Omental fat pad (tissue), 4 donors: ENCODE measurements around the gene CHST13. TPM values are rescaled to one million over a fixed set of nuclear protein-coding genes. Genes with fewer than 3 reads are reported as not detected.

Source experiments
- ATAC-seq: fragments of 150-250 bp; one replicate; pipeline ENCODE4 v1.9.1; 2016; ENCODE audit warnings: mild to moderate bottlenecking, moderate library complexity; ENCODE audit not compliant: low FRiP score
- DNase-seq: peaks from one replicate; pipeline ENCODE4 v3.0.0-alpha.2; 2019; ENCODE audit warnings: low spot score
- total RNA-seq, 4 donors: library from RNA; depleted of rRNA; stranded (reverse); fragments of >200 nt; gene quantifications; one replicate each; pipeline ENCODE4 v1.1.0, GENCODE V29; 2016
- TF ChIP-seq, protein P1 (sequence below), 3 donors: fragments of 450-650 bp; IDR thresholded peaks; one replicate each; pipeline ENCODE4 v1.5.1; 2016 to 2017; ENCODE audit warnings: antibody characterized with exemption in 3 of 3, mild to moderate bottlenecking in 3 of 3, moderate library complexity in 2 of 3

The CHST13 gene
- total RNA-seq, 4 donors from 2014 or later, result 0.46 to 2.3 (median 1.7) TPM; not detected in 1

DNA sequence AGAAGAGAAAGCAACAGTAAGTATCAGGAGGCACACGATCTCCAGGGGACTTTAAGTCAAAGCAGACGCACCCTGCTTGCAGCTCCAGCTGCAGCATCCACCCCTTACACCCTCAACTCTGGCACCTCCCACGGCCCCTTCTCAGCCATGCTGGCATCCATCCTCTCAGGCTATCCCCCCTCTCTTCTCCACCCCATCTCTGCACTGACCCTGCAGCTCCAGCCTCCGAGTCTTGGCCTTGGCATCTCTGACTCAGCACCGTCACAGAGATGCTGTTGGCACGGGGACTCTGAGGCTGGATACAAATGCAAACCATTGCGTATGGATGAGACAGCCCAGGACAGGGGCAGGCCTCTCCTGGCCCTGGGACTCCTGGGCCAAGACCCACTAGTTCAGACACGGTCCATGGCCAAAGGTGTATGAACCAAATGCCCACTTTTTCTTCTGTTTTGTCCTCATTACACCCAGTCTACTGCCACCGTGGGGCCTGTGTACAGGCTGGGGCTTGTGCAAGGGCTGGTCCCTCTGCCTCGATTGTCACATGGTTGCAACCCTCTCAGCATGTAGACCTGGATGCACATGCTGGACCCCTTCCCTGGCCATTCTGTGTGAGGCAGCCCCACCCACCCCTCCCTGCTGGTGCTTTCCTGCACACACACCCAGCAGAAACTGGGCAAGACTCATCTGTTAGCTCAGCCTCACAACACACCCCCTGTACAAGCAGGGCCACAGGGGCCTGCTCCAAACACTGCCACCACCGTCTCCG lies 29.6 kb upstream of the CHST13 start:
- ATAC-seq (no peak), DNase-seq (no peak)
- TF ChIP-seq, protein P1, sequence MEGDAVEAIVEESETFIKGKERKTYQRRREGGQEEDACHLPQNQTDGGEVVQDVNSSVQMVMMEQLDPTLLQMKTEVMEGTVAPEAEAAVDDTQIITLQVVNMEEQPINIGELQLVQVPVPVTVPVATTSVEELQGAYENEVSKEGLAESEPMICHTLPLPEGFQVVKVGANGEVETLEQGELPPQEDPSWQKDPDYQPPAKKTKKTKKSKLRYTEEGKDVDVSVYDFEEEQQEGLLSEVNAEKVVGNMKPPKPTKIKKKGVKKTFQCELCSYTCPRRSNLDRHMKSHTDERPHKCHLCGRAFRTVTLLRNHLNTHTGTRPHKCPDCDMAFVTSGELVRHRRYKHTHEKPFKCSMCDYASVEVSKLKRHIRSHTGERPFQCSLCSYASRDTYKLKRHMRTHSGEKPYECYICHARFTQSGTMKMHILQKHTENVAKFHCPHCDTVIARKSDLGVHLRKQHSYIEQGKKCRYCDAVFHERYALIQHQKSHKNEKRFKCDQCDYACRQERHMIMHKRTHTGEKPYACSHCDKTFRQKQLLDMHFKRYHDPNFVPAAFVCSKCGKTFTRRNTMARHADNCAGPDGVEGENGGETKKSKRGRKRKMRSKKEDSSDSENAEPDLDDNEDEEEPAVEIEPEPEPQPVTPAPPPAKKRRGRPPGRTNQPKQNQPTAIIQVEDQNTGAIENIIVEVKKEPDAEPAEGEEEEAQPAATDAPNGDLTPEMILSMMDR (IDR thresholded peaks at IDR 0.05), result no peak

DNA sequence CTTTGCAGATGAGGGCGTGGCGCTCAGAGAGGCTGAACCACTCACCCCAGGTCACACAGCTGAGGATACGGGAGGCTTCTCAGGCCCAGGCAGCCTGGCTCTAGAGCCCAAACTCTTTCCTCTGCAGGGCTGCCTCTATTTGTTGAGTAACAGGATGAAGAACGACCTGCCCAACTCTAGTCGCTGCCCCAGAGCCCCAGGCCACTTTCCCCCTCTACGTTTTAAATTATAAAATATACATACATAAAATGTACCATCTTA lies 29.1 kb upstream of the CHST13 start:
- DNase-seq (no peak), ATAC-seq (no peak)
- TF ChIP-seq, protein P1 (IDR thresholded peaks at IDR 0.05), result no peak

DNA sequence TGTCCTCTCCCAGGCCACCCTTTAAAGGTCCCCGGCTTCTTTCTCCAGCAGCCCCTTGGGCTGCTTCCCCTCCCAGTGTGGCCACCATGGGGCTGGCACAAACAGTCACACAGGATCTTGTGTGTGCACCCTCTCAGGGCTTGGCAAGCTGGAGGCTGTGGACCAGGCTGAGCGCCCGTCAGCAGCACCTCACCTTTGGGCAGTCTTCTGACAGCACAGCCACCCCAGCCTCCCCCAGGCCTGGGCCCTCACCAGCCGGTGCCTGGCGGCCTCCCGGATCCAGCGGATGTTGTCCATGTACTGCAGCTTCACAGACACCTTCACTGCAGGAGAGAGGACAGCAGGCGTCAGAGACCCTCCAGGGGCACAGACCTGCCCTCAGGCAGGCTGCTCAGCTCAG lies 28.2 kb upstream of the CHST13 start:
- DNase-seq, result no peak
- ATAC-seq, result no peak
- TF ChIP-seq, protein P1 (IDR thresholded peaks at IDR 0.05), result no peak

DNA sequence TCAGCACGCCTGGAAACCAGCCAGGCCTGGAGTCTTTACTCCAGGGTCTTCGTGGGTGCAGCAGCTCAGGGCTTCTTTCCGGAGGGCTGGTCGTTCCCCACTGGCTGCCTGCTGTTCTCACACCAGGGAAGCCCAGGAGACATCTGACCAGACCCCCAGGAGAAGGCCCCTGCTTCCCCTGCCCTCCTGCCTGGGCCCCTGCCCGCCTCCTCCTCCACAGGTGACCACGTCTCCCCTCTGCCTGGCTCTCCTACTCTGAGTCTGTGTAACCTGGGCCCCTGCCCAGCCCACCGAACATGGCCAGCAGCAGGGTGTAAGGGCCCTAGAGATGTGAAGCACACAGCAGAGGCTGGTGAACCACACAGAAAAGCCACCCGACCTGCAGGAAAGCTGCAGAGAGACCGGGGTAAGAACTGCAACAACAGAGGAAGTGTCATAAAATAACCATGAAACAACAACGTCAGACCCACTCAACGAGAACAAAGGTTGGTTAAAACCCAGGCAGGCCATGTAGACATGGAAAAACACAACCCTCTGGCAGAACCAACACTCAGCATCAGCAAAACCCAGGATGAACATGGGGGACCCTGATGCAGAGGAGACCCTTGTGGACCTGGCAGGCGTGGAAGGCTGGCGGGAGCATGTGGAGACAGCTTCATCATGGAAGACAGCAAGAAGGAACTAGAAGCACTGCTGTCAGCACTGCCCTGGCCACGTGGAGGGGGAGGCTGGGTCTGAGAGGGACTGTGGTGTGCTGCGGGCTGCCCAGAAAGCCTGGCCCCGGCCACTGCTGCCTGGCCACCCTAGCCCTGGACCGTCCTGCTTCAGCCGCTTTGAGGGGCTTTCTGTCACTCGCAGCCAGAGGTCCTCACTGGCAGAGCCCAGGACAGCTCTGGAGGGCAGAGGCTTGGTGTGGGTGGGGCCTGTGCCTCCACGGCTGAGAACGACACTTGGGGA lies 26.8 kb upstream of the CHST13 start:
- TF ChIP-seq, protein P1 (IDR thresholded peaks at IDR 0.05), result no peak
- ATAC-seq, result no peak
- no peak for DNase-seq

GRCh38 chr3:126497956-126498355 lies 26.0 kb upstream of the CHST13 start:
- DNase-seq (no peak), ATAC-seq (no peak)
- TF ChIP-seq, protein P1 (IDR thresholded peaks at IDR 0.05), result no peak

GRCh38 chr3:126498461-126498860 lies 25.5 kb upstream of the CHST13 start:
- ATAC-seq, result no peak
- TF ChIP-seq, protein P1 (IDR thresholded peaks at IDR 0.05), result no peak
- DNase-seq, result no peak
